Kidney capillary endothelial cell (primary cell): ENCODE results near the gene PODN.

Experiments used
- DNase-seq: peaks from one replicate; pipeline ENCODE4 v3.0.0-alpha.2; 2018; ENCODE audit warnings: low spot score

Gene PODN

GRCh38 chr1:53133261-53134041 lies 71.4 kb downstream of the PODN start:
- no peak for DNase-seq

GRCh38 chr1:53134042-53134485 lies 72.1 kb downstream of the PODN start:
- DNase-seq = no peak
